ENCODE results near the gene SLC7A5.

DNA sequence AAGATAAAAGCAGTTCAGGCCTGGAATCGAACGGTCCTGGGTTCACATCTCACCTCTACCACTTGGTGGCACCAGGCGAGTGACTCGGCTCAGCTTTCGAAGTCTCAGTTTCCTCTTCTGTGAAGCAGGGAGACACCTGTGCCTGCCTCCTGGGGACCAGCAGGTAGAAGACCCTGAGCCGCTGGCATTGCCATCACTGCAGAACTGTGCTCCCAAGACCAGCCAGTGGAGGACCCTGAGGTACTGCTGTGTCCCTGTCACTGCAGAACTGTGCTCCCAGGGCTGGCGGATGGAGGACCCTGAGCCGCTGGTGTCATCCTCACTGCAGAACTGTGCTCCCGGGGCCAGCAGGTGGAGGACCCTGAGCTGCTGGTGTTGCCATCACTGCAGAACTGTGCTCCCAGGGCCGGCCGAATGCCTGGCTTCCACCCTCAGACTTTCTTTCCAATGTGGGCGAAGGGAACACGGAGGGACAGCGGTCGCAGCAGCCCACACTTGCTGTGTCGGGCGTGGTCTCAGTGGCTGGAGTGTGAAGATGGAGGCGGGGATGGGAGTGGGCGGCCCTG is 8.7 kb upstream of the SLC7A5 start:
- TF ChIP-seq, protein P1, sequence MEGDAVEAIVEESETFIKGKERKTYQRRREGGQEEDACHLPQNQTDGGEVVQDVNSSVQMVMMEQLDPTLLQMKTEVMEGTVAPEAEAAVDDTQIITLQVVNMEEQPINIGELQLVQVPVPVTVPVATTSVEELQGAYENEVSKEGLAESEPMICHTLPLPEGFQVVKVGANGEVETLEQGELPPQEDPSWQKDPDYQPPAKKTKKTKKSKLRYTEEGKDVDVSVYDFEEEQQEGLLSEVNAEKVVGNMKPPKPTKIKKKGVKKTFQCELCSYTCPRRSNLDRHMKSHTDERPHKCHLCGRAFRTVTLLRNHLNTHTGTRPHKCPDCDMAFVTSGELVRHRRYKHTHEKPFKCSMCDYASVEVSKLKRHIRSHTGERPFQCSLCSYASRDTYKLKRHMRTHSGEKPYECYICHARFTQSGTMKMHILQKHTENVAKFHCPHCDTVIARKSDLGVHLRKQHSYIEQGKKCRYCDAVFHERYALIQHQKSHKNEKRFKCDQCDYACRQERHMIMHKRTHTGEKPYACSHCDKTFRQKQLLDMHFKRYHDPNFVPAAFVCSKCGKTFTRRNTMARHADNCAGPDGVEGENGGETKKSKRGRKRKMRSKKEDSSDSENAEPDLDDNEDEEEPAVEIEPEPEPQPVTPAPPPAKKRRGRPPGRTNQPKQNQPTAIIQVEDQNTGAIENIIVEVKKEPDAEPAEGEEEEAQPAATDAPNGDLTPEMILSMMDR (conservative IDR thresholded peaks at IDR 0.05; ENCODE audit: low read length) = peak; percentile 73
- no peak for TF ChIP-seq EZH2phosphoT487 (IDR thresholded peaks at IDR 0.05; ENCODE audit: borderline replicate concordance, low read depth, low read length)
